GM12872 (cell line): ENCODE measurements around the gene CARMIL1.

Source experiments
- TF ChIP-seq, protein P1 (sequence below): IDR thresholded peaks from 3 replicates; pipeline ENCODE4 v1.5.1; 2011; ENCODE audit warnings: low read depth, mild to moderate bottlenecking, low read length, moderate library complexity; ENCODE audit not compliant: insufficient read depth

The CARMIL1 gene

DNA sequence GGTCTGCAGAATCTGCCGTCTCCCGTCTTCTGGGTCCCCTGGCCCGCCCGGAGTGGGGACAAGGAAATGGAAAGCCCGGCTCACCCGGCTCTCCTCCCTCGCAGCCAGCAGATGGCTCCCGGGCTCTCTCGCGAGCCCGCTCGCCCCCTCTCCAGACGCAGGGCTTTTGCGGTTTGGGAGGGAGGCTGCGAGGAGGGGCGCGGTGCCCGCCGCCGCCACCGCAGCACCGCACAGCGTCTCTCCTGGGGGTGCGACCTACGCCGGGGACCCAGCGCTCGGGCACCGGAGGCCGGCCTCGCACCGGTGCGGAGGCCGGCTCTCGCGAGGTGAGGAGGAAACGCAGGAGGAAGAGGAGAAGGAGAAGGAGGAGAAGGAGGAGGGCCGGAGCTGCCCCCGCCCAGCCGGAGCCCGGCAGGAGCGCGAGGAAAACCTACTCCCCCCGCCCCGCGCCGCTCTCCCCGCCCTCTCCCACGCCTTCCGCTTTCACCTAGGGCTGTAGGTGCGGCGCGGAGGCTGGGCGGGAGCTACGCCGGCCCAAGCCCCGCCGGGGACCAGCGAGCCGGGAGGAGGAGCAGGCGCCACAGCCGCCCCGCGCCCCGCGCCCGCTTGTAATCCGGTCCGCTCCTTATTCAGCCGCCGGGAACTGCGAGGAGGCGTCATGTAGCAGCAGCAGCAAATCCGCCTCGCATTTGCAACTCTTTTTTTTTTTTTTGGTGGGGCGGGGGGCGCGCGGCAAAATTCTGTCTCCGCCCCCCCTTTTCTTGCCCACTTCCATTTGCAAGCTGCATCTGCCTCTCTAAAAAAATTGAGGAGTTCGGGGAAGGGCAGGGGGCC, at the start of gene CARMIL1:
CARMIL1 (plus strand) TSS at position 461 of the 834 bp plus-strand sequence. CDS start 422 bp downstream, outside the sequence.
- TF ChIP-seq, protein P1, sequence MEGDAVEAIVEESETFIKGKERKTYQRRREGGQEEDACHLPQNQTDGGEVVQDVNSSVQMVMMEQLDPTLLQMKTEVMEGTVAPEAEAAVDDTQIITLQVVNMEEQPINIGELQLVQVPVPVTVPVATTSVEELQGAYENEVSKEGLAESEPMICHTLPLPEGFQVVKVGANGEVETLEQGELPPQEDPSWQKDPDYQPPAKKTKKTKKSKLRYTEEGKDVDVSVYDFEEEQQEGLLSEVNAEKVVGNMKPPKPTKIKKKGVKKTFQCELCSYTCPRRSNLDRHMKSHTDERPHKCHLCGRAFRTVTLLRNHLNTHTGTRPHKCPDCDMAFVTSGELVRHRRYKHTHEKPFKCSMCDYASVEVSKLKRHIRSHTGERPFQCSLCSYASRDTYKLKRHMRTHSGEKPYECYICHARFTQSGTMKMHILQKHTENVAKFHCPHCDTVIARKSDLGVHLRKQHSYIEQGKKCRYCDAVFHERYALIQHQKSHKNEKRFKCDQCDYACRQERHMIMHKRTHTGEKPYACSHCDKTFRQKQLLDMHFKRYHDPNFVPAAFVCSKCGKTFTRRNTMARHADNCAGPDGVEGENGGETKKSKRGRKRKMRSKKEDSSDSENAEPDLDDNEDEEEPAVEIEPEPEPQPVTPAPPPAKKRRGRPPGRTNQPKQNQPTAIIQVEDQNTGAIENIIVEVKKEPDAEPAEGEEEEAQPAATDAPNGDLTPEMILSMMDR = peak; percentile 81

DNA sequence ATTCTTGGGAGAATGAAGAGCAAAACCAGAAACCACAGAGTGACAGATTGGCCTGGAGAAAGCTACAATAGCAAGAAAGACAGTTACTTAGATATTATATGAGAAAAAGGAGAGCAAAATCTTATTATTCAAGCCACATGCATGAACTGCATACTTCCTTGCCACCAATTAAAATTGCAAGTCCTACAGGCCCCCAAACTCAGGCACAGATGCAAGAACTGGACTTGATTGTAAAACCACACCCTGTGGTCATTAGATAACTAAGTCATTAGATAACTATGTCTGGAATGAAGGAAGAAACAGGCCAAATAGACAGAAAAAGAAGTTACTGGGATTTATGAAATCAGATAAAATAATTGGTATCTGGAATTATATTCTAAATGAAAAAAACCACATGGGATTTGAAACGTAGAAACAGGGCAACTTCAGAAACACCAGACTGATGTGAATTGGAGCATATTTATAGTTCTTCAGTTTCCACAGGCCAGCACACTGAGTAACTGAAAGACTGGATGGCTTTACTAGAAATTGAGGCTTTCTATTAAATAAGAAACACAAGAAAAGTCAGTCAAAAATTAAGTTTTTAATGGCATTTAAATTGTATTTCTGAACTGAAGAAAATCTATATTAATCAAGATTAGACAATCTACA, 49.4 kb upstream of the CARMIL1 start:
- TF ChIP-seq, protein P1 = no peak

DNA sequence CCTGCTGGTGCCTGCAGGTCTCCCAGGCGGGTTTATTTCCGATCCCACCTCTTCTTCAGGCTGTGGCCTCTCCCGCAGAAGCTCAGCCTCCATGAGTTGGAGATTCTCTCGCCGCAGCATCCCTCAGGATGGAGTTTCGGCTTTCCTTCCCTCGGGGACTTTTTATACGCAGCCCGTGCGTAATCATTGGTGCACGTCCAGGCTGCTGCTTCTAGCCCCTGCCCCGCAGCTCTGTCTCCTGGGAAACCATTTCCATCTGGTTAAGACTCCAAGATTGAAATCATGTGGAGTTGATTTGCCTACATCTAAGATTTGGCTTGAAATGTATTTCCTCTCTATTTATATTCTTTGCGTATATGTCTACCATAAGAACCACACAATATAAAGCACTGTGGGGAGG, 46.7 kb upstream of the CARMIL1 start:
- TF ChIP-seq, protein P1 = no peak

DNA sequence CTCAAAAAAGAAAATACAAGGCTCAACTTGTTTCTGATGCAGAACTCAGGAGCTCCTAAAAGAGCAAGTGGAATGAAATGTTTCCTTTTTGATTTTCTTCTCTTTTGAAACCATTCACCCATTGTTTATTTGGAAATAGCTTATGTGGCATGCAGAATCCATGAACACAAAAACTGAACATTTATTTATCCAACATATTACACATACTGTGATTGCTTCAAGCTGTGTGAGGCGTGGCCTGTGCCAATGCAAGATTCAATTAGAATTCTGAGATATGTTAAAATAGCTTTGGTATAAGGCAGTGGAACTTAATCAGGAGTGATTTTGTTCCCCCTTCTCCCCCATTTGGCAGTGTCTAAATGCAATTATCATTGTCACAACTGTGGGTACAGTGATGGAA, 45.9 kb upstream of the CARMIL1 start:
- TF ChIP-seq, protein P1 = no peak

DNA sequence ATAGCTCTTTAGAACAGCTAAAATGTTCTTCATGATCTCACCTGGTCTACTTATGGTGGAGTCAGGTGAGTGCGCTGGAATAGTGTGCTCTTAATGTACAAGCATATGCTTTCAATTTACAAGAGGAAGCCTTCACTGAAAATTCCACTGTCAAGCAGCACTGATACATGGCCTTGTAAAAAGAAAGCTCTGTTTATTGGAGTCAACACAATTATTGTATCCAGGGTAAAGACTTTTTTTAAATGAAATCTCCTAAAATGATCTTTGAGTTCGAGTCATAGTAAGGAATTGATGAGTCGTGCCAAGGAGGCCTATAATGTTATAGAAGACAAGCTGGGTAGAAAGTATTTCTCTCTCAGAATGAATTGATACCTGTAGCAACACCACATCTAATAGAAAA, 41.6 kb upstream of the CARMIL1 start:
- TF ChIP-seq, protein P1 = no peak

DNA sequence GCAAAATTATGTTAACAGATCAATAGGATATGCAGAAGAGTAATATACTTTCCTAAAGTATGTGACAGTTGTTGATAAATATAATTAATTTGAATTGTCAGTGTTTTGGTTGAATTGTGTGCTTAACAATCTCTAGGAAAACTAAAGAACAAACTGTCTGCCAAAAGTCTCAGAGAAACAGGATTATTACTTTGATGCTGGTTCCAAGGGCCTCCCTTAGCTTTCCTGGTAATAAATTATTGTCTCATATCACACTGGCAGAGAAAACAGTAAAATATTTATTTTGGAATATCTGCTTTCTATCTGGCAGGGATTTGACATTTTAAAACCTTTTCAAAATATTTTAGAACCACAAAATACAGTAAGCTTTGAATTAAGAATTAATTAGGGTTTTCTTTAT, 40.1 kb upstream of the CARMIL1 start:
- TF ChIP-seq, protein P1 = no peak

DNA sequence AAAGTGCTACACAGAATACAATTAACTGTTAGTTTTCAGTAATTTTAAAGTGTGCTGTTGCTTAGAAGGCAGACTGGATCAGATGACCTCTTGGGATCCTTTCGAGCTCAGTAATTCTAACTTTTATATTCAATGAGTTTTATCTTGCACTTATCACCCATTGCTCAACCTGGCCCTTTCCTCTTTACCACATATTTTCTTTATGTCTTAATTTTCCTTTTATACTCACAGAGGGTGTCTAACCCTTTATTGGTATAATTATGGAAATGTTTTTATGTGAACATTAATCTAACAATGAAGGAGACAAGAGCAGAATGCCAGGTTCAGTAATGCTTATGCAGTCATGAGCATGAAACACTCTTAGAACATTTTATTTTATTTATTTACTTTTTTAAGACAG, 39.7 kb upstream of the CARMIL1 start:
- TF ChIP-seq, protein P1 = no peak
